Measurements from ENCODE around the gene SMC1A.

Gene SMC1A

DNA sequence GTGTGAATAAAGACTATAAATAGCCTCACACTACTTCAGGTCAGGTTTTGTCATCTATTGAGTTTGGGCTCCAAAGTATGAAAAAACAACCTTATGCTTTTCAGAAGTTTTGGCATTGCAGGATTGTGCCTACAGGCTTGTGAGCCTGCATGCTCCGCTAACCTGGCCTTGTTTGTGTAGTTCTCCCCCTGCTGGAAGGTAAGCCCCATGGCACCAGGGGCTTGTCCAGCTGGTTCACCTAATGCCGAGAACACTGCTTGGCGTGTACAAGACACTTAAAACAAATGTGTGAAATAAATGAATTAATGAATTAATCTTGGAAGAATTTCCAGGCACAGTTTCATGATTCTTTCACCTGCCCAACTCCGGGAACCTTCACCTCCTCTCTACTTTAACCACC lies 13.5 kb upstream of the SMC1A start:
- Histone ChIP-seq H3K36me3 (ENCODE audit: control insufficient read depth, insufficient read depth, low read length) (peaks cover 7% of the 10 kb centered on the region), H3K27me3 (replicated peaks; ENCODE audit: control insufficient read depth, insufficient read depth, low read length) (no peaks in the 10 kb centered on the region), H3K4me3 (replicated peaks; ENCODE audit: low read depth, low read length) (no peak overlapping the region)
- TF ChIP-seq, protein P1, sequence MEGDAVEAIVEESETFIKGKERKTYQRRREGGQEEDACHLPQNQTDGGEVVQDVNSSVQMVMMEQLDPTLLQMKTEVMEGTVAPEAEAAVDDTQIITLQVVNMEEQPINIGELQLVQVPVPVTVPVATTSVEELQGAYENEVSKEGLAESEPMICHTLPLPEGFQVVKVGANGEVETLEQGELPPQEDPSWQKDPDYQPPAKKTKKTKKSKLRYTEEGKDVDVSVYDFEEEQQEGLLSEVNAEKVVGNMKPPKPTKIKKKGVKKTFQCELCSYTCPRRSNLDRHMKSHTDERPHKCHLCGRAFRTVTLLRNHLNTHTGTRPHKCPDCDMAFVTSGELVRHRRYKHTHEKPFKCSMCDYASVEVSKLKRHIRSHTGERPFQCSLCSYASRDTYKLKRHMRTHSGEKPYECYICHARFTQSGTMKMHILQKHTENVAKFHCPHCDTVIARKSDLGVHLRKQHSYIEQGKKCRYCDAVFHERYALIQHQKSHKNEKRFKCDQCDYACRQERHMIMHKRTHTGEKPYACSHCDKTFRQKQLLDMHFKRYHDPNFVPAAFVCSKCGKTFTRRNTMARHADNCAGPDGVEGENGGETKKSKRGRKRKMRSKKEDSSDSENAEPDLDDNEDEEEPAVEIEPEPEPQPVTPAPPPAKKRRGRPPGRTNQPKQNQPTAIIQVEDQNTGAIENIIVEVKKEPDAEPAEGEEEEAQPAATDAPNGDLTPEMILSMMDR (IDR thresholded peaks at IDR 0.05; ENCODE audit: insufficient read depth, low read length, poor library complexity, severe bottlenecking): peak; percentile 97
- DNase-seq (ENCODE audit: extremely low read depth, insufficient read length): no peak

DNA sequence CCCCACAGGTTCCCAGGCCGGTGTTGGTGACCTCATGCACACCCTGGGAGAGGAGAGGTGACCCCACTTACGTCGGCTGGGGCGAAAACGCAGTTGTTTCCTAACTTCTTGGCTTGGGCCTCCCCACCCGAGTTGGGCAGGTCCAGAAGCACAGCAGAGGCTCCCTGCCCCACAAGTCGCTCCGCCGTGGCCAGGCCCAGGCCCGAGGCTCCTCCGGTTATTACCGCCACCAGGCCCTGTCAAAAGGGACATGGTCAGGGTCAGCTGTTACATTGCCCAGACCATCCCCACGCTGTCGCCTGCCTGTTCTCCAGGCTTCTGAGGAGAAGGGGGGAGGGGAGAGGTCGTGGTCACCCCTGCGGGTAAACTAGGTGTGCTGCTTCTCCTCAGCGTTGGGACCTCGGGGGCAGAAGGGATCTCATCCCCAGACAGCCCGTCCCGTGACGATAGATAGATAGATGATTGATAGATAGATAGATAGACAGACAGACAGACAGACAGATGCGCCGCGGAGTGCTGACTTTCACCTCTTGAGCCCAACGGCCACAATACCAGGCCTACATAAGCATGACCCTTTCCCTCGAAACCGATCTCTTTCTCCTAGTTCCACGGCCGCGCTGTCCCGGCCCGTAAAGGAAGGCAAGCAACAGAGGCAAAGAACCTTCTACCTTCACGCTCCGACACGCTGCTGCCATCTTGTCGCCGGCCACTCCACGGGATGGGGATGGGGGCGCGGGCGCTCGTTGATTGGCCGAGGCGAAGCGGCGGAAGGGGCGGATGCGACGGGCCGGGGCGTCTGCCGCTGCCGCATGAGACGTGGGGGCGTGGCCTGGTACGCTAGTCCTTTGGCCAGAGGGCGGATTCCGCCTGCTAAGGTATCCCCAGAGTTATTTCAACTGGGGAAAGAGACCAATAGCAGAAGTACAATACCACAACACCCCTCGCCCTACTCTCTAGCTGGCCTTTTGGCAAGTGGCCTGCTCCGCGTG lies 11.5 kb upstream of the SMC1A start, which contains the start of gene HSD17B10:
HSD17B10 (minus strand) TSS at position 720 of the 989 bp plus-strand sequence; CDS start at position 695, 25 bp downstream.
- DNase-seq (ENCODE audit: extremely low read depth, insufficient read length): peak; percentile 90
- Histone ChIP-seq H3K27me3 (replicated peaks; ENCODE audit: control insufficient read depth, insufficient read depth, low read length) (no peaks in the 10 kb centered on the region), H3K4me3 (replicated peaks; ENCODE audit: low read depth, low read length) (peak within 1 kb of the TSS; percentile 94), H3K36me3 (ENCODE audit: control insufficient read depth, insufficient read depth, low read length) (peaks cover 21% of the 10 kb centered on the region)
- TF ChIP-seq, protein P1 (IDR thresholded peaks at IDR 0.05; ENCODE audit: insufficient read depth, low read length, poor library complexity, severe bottlenecking): no peak

DNA sequence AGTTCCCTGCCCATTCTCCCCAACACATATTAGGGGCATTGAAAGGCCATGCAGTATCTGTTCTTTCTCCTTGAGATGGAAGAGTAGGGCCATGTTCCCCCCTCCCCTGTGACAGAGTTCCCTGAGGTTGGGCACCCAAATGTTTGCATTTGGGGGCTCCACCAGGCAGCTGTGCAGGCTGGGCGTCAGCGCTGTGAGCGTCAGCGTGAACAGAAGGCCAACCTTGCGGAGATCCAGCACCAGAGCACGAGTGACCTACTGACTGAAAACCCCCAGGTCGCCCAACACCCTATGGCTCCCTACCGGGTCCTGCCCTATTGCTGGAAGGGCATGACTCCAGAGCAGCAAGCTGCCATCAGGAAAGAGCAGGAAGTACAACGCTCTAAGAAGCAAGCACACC lies 7.8 kb upstream of the SMC1A start:
- Histone ChIP-seq H3K27me3 (replicated peaks; ENCODE audit: control insufficient read depth, insufficient read depth, low read length) (no peaks in the 10 kb centered on the region), H3K36me3 (ENCODE audit: control insufficient read depth, insufficient read depth, low read length) (peaks cover 24% of the 10 kb centered on the region), H3K4me3 (replicated peaks; ENCODE audit: low read depth, low read length) (no peak overlapping the region)
- TF ChIP-seq, protein P1 (IDR thresholded peaks at IDR 0.05; ENCODE audit: insufficient read depth, low read length, poor library complexity, severe bottlenecking): no peak
- DNase-seq (ENCODE audit: extremely low read depth, insufficient read length): no peak

DNA sequence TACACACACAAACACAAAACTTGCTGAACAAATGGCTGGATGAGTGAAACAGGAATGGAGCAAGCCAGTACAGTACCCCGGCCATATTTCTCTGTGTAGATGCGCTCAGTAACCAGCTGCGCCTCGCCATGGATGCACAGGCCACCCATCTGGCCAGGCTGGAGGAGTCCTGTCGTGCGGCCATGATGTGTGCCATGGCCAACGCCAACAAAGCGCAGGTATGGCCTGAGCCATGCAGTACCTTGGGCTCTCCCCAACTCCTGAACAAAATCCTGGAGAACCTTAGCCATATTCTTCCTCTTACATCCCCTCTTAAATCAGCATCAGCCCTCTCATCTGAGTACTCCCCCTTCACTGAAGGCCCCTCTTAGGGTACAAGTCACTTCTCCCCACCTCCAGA lies 7.3 kb upstream of the SMC1A start:
- TF ChIP-seq, protein P1 (IDR thresholded peaks at IDR 0.05; ENCODE audit: insufficient read depth, low read length, poor library complexity, severe bottlenecking): no peak
- Histone ChIP-seq H3K27me3 (replicated peaks; ENCODE audit: control insufficient read depth, insufficient read depth, low read length) (no peaks in the 10 kb centered on the region), H3K4me3 (replicated peaks; ENCODE audit: low read depth, low read length) (no peak overlapping the region), H3K36me3 (ENCODE audit: control insufficient read depth, insufficient read depth, low read length) (peaks cover 24% of the 10 kb centered on the region)
- DNase-seq (ENCODE audit: extremely low read depth, insufficient read length): no peak

DNA sequence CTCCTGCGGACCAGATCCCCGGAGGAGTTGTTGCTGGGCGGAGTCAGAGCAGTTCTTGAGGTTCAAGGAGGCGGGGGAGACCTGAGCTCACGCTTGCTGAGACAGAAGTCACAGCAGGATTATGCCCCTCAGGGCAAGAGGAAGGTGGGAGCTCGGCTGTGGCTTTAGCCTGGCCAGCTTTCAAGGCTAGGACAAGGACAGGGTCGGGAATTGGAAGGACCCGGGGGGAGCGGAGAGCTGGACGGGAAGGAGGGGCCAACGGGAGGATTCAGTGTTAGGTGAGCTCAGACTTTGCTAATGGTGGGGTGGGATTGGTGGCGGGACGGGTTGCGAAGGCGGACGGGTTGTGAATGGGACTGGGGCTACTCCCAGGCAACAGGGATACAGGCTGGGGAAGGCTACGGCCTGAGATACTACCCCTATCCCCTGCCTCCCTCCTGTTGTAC lies 430 bp upstream of the SMC1A start, which contains the start of gene RIBC1:
RIBC1 (plus strand) TSS at position 13 of the 446 bp plus-strand sequence. CDS start 3,404 bp downstream, outside the sequence.
- Histone ChIP-seq H3K36me3 (ENCODE audit: control insufficient read depth, insufficient read depth, low read length) (no peaks in the 10 kb centered on the region), H3K4me3 (replicated peaks; ENCODE audit: low read depth, low read length) (peak within 1 kb of the TSS; percentile 90), H3K27me3 (replicated peaks; ENCODE audit: control insufficient read depth, insufficient read depth, low read length) (no peaks in the 10 kb centered on the region)
- TF ChIP-seq, protein P1 (IDR thresholded peaks at IDR 0.05; ENCODE audit: insufficient read depth, low read length, poor library complexity, severe bottlenecking): no peak
- DNase-seq (ENCODE audit: extremely low read depth, insufficient read length): no peak

Data from GM06990 (cell line).